CD4-positive, alpha-beta T cell (primary cell): ENCODE measurements around the gene GPR158. TPM values are rescaled to one million over a fixed set of nuclear protein-coding genes. Genes with fewer than 3 reads are reported as not detected.

Experiments
- ATAC-seq: fragments of 200-7000 bp; cut with Tn5 transposase; one replicate; pipeline ENCODE4 v1.10.0; 2022; ENCODE audit warnings: mild to moderate bottlenecking; ENCODE audit not compliant: poor library complexity
- CTCF ChIA-PET: fragments of 350-600 bp; sonication (Branson Sonifier 250); formaldehyde crosslinking; loops from one replicate; lab custom pipeline; 2021; ENCODE audit warnings: antibody characterized with exemption, inconsistent platforms; lab: Charles Lee
- POLR2A ChIA-PET: fragments of 350-600 bp; sonication (Branson Sonifier 250); formaldehyde crosslinking; loops from one replicate; lab custom pipeline; 2021; ENCODE audit warnings: antibody characterized with exemption, inconsistent platforms; lab: Charles Lee
- DNase-seq, 14 experiments: peaks; one replicate each; pipeline ENCODE4 v3.0.0-alpha.2; 2013 to 2020; ENCODE audit warnings: mixed read lengths in 2 of 14
- H3K27ac ChIP-seq, 2 donors: one replicate each; pipeline versions ENCODE4 v1.5.1 to v1.7.0; 2013; ENCODE audit warnings: low read length in 2 of 2, low read depth in 1 of 2, mild to moderate bottlenecking in 1 of 2
- H3K27me3 ChIP-seq, 2 experiments: 1 replicate in 1 of 2; 2 replicates in 1 of 2; pipeline versions ENCODE4 v1.6.1 to v1.7.0; 2013; ENCODE audit warnings: low read length in 2 of 2, control low read depth in 1 of 2, mild to moderate bottlenecking in 1 of 2, moderate library complexity in 1 of 2; ENCODE audit not compliant: insufficient read depth in 2 of 2, control insufficient read depth in 1 of 2
- H3K36me3 ChIP-seq: one replicate; pipeline ENCODE4 v1.6.1; 2013; ENCODE audit warnings: low read length, control low read depth; ENCODE audit not compliant: insufficient read depth
- H3K4me1 ChIP-seq: one replicate; pipeline ENCODE4 v1.6.1; 2013; ENCODE audit warnings: low read length, control low read depth; ENCODE audit not compliant: insufficient read depth
- H3K4me3 ChIP-seq: one replicate; pipeline ENCODE4 v1.5.1; 2013; ENCODE audit warnings: mild to moderate bottlenecking, low read length, moderate library complexity
- H3K9me3 ChIP-seq, 2 experiments: 1 replicate in 1 of 2; 2 replicates in 1 of 2; pipeline versions ENCODE4 v1.6.1 to v1.7.0; 2013; ENCODE audit warnings: low read length in 2 of 2, mild to moderate bottlenecking in 2 of 2, control low read depth in 1 of 2, moderate library complexity in 1 of 2; ENCODE audit not compliant: control insufficient read depth in 1 of 2, insufficient read depth in 1 of 2
- H3K27ac Mint-ChIP-seq: one replicate; pipeline ENCODE4 v1.8.0; 2020; ENCODE audit warnings: mixed read lengths
- H3K27me3 Mint-ChIP-seq: one replicate; pipeline ENCODE4 v1.8.0; 2021; ENCODE audit warnings: mixed read lengths
- H3K36me3 Mint-ChIP-seq: one replicate; pipeline ENCODE4 v1.8.0; 2021; ENCODE audit warnings: low read depth, mixed read lengths
- H3K4me1 Mint-ChIP-seq: one replicate; pipeline ENCODE4 v1.8.0; 2021; ENCODE audit warnings: low read depth, mixed read lengths
- H3K4me3 Mint-ChIP-seq: one replicate; pipeline ENCODE4 v1.8.0; 2020; ENCODE audit warnings: mild to moderate bottlenecking, mixed read lengths
- H3K9me3 Mint-ChIP-seq: one replicate; pipeline ENCODE4 v1.8.0; 2020; ENCODE audit warnings: mixed read lengths
- CTCF ChIP-seq: fragments of 200-600 bp; IDR thresholded peaks from one replicate; pipeline ENCODE4 v1.8.0; 2022; ENCODE audit warnings: antibody characterized with exemption, mild to moderate bottlenecking
- intact Hi-C, 2 experiments: fragments of 100-400 bp; cut with DNase I in 1 of 2; cut with micrococcal nuclease in 1 of 2; formaldehyde crosslinking; loops; one replicate each; pipeline versions ENCODE4 v1.15.1 to v1.9.0; 2023 to 2025; cut with DNase I, micrococcal nuclease
- total RNA-seq, 174 experiments: library from RNA in 2 of 174; stranded (reverse) in 2 of 174; gene quantifications; one replicate each; pipeline ENCODE4 v1.2.3 and lab custom pipeline; 2021 to 2026

The GPR158 gene
- total RNA-seq, 2 experiments from 2014 or later = not detected

- no peak for TF ChIP-seq CTCF
- H3K36me3 ChIP-seq = no peaks in the 10 kb centered on the region
- ATAC-seq (no peak), DNase-seq (no peak)
- H3K4me3 ChIP-seq = no peak overlapping the region
- no peaks in the 10 kb centered on the region for H3K9me3 ChIP-seq
- intact Hi-C loops = no loop called here
- Mint-ChIP-seq H3K27me3 (no peaks in the 10 kb centered on the region), H3K4me3 (no peak overlapping the region), H3K9me3 (peaks cover under 1% of the 10 kb centered on the region), H3K36me3 (no peaks in the 10 kb centered on the region), H3K27ac (no peak overlapping the region), H3K4me1 (no peaks in the 10 kb centered on the region)
- CTCF ChIA-PET = no interaction called here
- H3K4me1 ChIP-seq = no peaks in the 10 kb centered on the region
- H3K27me3 ChIP-seq = no peaks in the 10 kb centered on the region
- POLR2A ChIA-PET = no interaction called here
- no peak overlapping the region for H3K27ac ChIP-seq
Observed at GRCh38 chr10:25336330-25336729, 161.5 kb downstream of the GPR158 start.

GRCh38 chr10:25338271-25338670 lies 163.5 kb downstream of the GPR158 start:
- ATAC-seq (no peak), DNase-seq (no peak)
- H3K27me3 Mint-ChIP-seq = no peaks in the 10 kb centered on the region
- CTCF ChIA-PET = no interaction called here
- POLR2A ChIA-PET = no interaction called here
- H3K27ac Mint-ChIP-seq = no peak overlapping the region
- no peak overlapping the region for H3K4me3 ChIP-seq
- no peaks in the 10 kb centered on the region for H3K36me3 Mint-ChIP-seq
- H3K27ac ChIP-seq = no peak overlapping the region
- H3K36me3 ChIP-seq = no peaks in the 10 kb centered on the region
- no peaks in the 10 kb centered on the region for H3K9me3 Mint-ChIP-seq
- H3K9me3 ChIP-seq = no peaks in the 10 kb centered on the region
- TF ChIP-seq CTCF = no peak
- intact Hi-C loops = no loop called here
- no peak overlapping the region for H3K4me3 Mint-ChIP-seq
- no peaks in the 10 kb centered on the region for H3K4me1 Mint-ChIP-seq
- no peaks in the 10 kb centered on the region for H3K4me1 ChIP-seq
- no peaks in the 10 kb centered on the region for H3K27me3 ChIP-seq

- DNase-seq = no peak
- no peak overlapping the region for H3K4me3 ChIP-seq
- H3K27ac ChIP-seq = no peak overlapping the region
- Mint-ChIP-seq H3K4me1 (no peaks in the 10 kb centered on the region), H3K4me3 (no peak overlapping the region), H3K9me3 (no peaks in the 10 kb centered on the region), H3K27me3 (no peaks in the 10 kb centered on the region), H3K36me3 (no peaks in the 10 kb centered on the region), H3K27ac (no peak overlapping the region)
- no peaks in the 10 kb centered on the region for H3K27me3 ChIP-seq
- no peaks in the 10 kb centered on the region for H3K36me3 ChIP-seq
- POLR2A ChIA-PET = no interaction called here
- no peak for TF ChIP-seq CTCF
- no peak for ATAC-seq
- CTCF ChIA-PET = no interaction called here
- no peaks in the 10 kb centered on the region for H3K4me1 ChIP-seq
- intact Hi-C loops = no loop called here
- H3K9me3 ChIP-seq = no peaks in the 10 kb centered on the region
Observed at GRCh38 chr10:25339966-25340365, 165.2 kb downstream of the GPR158 start.
